NCI-H2081 treated with DMSO at 0.1 percent for 48 hours (cell line): ENCODE results near the gene TRIO.

ENCODE experiments used
- DNase-seq: peaks from one replicate; lab custom pipeline; 2025; lab: John Stamatoyannopoulos, UW

The TRIO gene

GRCh38 chr5:14460844-14461398 is 317.8 kb downstream of the TRIO start:
- DNase-seq = no peak

GRCh38 chr5:14462681-14463080 is 319.5 kb downstream of the TRIO start:
- DNase-seq = no peak

DNA sequence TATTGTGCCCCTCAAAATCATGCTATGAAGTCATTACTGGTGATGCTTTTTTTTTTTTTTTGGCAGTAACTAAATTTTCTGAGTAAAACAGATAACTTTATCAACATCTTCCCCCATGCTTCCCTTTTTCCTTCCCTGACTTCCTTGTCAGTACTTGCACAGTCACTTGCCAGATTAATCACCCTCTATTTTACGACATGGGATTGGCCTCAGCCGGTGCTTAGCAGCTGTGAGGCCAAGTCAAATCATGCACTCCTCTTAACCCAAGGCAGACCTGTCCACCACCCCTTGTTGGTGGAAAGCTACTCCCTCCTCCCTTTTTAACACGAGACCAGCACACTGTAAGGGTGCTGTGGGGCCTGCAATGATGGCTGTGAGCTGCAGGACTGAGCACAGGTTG is 320.5 kb downstream of the TRIO start:
- DNase-seq = no peak

GRCh38 chr5:14464096-14464495 is 321.0 kb downstream of the TRIO start:
- DNase-seq = no peak

DNA sequence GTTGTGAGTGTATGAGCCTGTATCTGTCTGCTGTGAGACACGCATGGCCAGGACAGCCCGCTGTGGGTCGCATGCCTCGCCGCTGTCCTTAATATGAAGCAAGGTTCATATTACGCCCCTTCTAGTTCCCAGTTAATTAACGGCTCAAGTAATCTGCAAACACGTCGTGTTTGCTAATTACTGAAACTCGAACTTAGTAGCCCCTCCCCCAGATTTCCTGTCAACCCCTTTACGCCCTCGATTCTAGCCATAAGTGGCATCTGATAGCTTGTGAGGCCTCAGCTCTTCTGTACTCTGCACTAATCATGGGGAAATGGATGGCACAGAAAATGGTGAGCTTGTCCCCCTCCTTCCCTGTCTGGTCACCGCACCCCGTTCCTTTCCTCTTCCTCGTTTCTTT is 321.5 kb downstream of the TRIO start:
- peak; percentile 89 for DNase-seq

DNA sequence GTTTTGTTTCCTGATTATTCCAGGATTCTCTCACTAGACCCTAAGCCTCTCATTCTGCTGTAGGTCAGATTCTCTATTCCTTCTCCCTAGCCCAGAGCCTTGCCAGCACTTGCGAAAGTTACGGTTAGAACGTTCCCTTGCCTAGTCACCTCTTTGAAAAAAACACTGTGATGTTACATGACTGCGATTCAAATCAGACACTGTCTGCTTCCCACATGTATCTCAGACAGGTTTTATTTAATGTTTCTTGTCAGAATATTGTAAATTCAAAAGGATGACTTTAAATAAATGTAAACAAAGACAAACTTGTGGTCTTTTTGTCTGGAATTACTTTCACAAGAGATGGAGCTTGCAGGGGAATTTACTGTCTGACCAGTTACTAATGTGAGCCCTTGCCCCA is 322.0 kb downstream of the TRIO start:
- DNase-seq = no peak

DNA sequence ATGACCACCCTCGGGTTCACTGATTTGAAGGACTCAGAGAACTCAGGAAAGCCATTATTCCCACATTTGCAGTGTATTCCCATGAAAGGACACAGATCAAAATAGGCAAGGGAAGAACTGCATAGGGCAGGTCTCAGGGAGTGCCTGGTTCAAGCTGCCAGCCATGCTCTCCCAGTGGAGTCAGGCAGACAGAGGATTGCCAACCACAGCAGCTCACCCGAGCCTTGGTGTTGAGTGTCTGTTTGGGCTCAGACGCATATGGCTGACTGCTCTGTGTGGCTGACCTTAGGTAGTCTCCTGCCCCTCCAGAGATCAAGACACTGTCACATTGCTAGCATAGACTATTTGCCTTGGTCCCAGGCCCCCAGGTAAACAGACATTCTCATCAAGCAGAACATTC is 322.6 kb downstream of the TRIO start:
- no peak for DNase-seq

DNA sequence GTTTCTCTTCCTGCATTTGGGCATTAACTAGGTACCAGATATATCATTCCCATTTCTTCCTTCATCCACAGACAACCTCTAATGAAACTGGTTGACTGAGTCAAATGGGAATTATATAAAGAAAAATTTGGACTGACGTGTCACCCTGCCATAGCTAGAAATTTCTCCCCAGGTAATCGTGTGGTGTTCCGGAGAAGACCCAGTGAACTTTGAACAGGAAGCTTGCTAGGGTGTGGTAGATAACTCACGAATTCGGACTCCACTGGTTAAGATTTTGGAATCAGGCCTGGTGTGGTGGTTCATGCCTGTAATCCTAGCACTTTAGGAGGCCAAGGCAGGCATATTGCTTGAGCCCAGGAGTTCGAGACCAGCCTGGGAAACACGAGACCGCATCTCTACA is 324.1 kb downstream of the TRIO start:
- no peak for DNase-seq

GRCh38 chr5:14467886-14468285 is 324.7 kb downstream of the TRIO start:
- DNase-seq = no peak

GRCh38 chr5:14469551-14470377 is 326.6 kb downstream of the TRIO start:
- DNase-seq = no peak

GRCh38 chr5:14471507-14471906 is 328.4 kb downstream of the TRIO start:
- DNase-seq = no peak

DNA sequence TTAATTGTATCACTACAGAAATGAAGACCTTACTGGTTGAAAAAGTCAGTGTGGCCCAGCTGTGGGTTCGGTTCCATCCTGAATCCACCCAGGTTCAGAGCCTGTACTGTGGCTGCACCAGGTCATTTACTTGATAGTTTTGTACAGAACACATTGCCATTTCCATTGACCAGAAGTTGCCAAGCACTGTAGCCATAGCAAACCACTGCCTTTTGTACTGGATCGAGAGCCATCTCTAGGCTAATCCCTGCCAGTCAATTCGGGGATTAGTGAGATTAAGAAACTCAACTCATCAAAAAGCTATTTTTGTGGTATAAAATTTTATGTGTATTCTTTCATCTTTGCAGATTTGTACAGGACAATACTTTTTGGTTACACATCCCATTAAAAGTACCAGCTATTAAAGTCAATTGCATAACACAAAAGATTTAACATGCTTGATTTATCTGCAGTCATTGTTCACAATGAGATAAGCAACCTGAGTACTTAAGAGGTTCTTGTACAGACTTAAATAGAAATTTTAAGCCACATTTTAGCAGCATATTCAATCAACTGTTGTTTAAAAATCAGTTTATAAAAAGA is 329.9 kb downstream of the TRIO start:
- no peak for DNase-seq

- DNase-seq = no peak
These were observed 331.9 kb downstream of the TRIO start for GRCh38 chr5:14475045-14475444.

DNA sequence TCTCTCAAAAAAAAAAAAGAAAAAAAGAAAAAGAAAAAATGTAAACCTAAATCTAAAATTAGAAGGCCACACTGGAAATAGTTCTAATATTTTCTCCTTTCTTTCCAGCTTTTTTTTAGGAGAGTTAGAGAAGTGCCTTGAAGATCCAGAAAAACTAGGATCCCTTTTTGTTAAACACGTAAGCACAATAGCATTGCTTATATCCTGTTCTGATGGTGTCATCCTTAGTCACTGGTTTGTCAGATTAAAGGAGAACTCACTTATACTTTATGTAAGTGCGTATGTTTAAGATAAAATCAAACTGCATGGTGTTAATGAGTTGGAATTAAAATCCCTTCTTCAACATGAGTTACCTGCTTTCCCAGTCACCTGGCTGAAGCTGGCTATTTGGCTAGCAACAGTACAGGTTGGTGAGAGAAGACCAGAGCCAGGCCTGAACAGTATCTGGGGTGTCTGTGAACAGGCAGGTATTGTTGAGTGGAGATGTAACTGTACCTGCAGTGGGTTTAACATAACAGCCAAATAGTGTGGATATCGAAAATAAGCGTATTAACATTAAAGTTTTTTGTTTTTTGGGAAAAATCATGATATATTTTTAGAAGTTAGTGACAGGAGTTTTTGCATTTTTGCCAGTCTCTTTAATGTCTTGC is 333.8 kb downstream of the TRIO start:
- DNase-seq = no peak

GRCh38 chr5:14479143-14479696 is 336.1 kb downstream of the TRIO start:
- no peak for DNase-seq

GRCh38 chr5:14481349-14481748 is 338.2 kb downstream of the TRIO start:
- no peak for DNase-seq

DNA sequence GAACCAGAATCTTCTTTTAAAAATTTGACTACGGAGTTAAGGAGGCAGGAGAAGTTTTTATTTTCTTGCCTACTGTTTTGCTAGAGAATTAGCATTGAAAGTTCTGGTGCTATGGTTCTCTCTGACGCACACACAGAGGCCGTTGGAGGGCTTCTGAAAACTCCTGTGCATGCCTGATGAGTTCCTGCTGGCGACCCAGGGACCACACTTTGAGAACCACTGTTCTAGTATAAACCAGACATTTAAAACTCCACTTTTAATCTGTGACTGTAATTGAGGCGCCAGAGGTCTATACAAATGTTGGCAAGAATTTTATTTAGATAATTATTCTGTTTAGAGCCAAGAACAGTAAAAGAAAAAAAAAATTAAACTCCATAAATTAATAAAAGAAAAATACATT is 338.9 kb downstream of the TRIO start:
- no peak for DNase-seq

- DNase-seq = no peak
These were observed 340.5 kb downstream of the TRIO start for GRCh38 chr5:14483504-14484157.

GRCh38 chr5:14486486-14486885 is 343.3 kb downstream of the TRIO start:
- DNase-seq = no peak

GRCh38 chr5:14486996-14487896 is 344.1 kb downstream of the TRIO start:
- DNase-seq = no peak
